SK-N-SH (cell line): ENCODE results near the gene TRA2A. TPM values are rescaled to one million over a fixed set of nuclear protein-coding genes. Genes with fewer than 3 reads are reported as not detected.

ENCODE experiments used
- CTCF ChIA-PET: fragments of 300-600, 350-600 bp; formaldehyde crosslinking; extraction: SDS; loops from one replicate; lab custom pipeline; 2021; lab: Yijun Ruan, JAX
- POLR2A ChIA-PET: fragments of 350-600 bp; sonication (Branson Sonifier 250); formaldehyde crosslinking; extraction: SDS; loops from one replicate; lab custom pipeline; 2020; ENCODE audit warnings: antibody characterized with exemption, inconsistent platforms; lab: Yijun Ruan, JAX
- DNase-seq: peaks from one replicate; pipeline ENCODE4 v3.0.0; 2012
- H2AFZ ChIP-seq: fragments of 200-600 bp; sonication (generic); 2 replicates; pipeline ENCODE4 v1.8.1; 2016; ENCODE audit warnings: antibody characterized with exemption, mild to moderate bottlenecking, low read depth
- H3F3A ChIP-seq: fragments of 200-600 bp; sonication (generic); replicated peaks from 2 replicates; pipeline ENCODE3; 2016; ENCODE audit warnings: antibody characterized with exemption, mild to moderate bottlenecking; ENCODE audit not compliant: insufficient read depth
- H3K27ac ChIP-seq, 2 experiments: fragments of 200-500 bp in 1 of 2; fragments of 200-600 bp in 1 of 2; sonication (Bioruptor generic) in 1 of 2; sonication (generic), shearing (Covaris generic) in 1 of 2; 2 replicates each; pipeline versions ENCODE4 v1.5.1 to v1.6.1; 2014 to 2016; ENCODE audit warnings: low read depth in 2 of 2, inconsistent platforms in 1 of 2, low read length in 1 of 2, mild to moderate bottlenecking in 1 of 2, mixed read lengths in 1 of 2
- H3K27me3 ChIP-seq: fragments of 200-600 bp; sonication (generic), shearing (Covaris generic); 2 replicates; pipeline ENCODE4 v1.6.1; 2016; ENCODE audit warnings: mixed run types; ENCODE audit not compliant: insufficient read depth
- H3K36me3 ChIP-seq, 2 experiments: fragments of 200-500 bp in 1 of 2; fragments of 200-600 bp in 1 of 2; sonication (Bioruptor generic) in 1 of 2; sonication (generic) in 1 of 2; replicated peaks in 1 of 2; 2 replicates each; pipeline versions ENCODE3 to v1.5.1; 2014 to 2016; ENCODE audit warnings: low read length in 1 of 2, mild to moderate bottlenecking in 1 of 2; ENCODE audit not compliant: insufficient read depth in 2 of 2, control insufficient read depth in 1 of 2
- H3K4me1 ChIP-seq, 2 experiments: fragments of 200-500 bp in 1 of 2; fragments of 200-600 bp in 1 of 2; sonication (Bioruptor generic) in 1 of 2; sonication (generic), shearing (Covaris generic) in 1 of 2; 2 replicates each; pipeline versions ENCODE4 v1.5.1 to v1.6.1; 2014 to 2016; ENCODE audit warnings: low read depth in 1 of 2, low read length in 1 of 2, mixed run types in 1 of 2; ENCODE audit not compliant: insufficient read depth in 2 of 2, control insufficient read depth in 1 of 2
- H3K4me2 ChIP-seq: fragments of 200-600 bp; sonication (generic), shearing (Covaris generic); 2 replicates; pipeline ENCODE4 v1.6.1; 2017; ENCODE audit warnings: mixed run types
- H3K4me3 ChIP-seq, 2 experiments: fragments of 200-500 bp in 1 of 2; fragments of 200-600 bp in 1 of 2; sonication (Bioruptor generic) in 1 of 2; sonication (generic), shearing (Covaris generic) in 1 of 2; 2 replicates each; pipeline versions ENCODE4 v1.5.1 to v1.8.1; 2014 to 2016; ENCODE audit warnings: low read depth in 2 of 2, inconsistent platforms in 1 of 2, low read length in 1 of 2, mild to moderate bottlenecking in 1 of 2, mixed read lengths in 1 of 2, moderate library complexity in 1 of 2
- H3K79me2 ChIP-seq: fragments of 200-600 bp; sonication (generic); 2 replicates; pipeline ENCODE4 v1.8.1; 2017; ENCODE audit warnings: mild to moderate bottlenecking; ENCODE audit not compliant: insufficient read depth
- H3K9ac ChIP-seq: fragments of 200-600 bp; sonication (generic); 2 replicates; pipeline ENCODE4 v1.6.1; 2017; ENCODE audit warnings: mixed run types
- H3K9me2 ChIP-seq: fragments of 200-600 bp; sonication (generic); 2 replicates; pipeline ENCODE4 v1.6.1; 2017; ENCODE audit warnings: mixed run types
- H3K9me3 ChIP-seq: fragments of 200-600 bp; sonication (generic); 2 replicates; pipeline ENCODE4 v1.6.1; 2017; ENCODE audit warnings: mixed run types, mild to moderate bottlenecking, moderate library complexity
- H4K20me1 ChIP-seq: fragments of 200-600 bp; sonication (generic); 2 replicates; pipeline ENCODE4 v1.6.1; 2017; ENCODE audit warnings: mild to moderate bottlenecking, mixed run types; ENCODE audit not compliant: insufficient read depth
- CHD2 ChIP-seq: fragments of 150-350 bp; IDR thresholded peaks from 2 replicates; pipeline ENCODE4 v1.6.1; 2018; ENCODE audit warnings: low read length; ENCODE audit not compliant: partially characterized antibody
- EP300 ChIP-seq, 2 experiments: IDR thresholded peaks; 2 replicates each; pipeline versions ENCODE4 v1.4.0 to v1.6.1; 2012; ENCODE audit warnings: borderline replicate concordance in 1 of 2, low read depth in 1 of 2, low read length in 1 of 2
- EZH2phosphoT487 ChIP-seq: fragments of 200-600 bp; sonication (generic); IDR thresholded peaks from 2 replicates; pipeline ENCODE4 v1.6.1; 2017; ENCODE audit warnings: low read depth, mixed run types, mild to moderate bottlenecking, antibody characterized with exemption, moderate library complexity, borderline replicate concordance
- FOXJ3 ChIP-seq: sonication (generic); formaldehyde crosslinking; IDR thresholded peaks from 2 replicates; pipeline ENCODE4 v1.5.1; 2020; ENCODE audit warnings: mild to moderate bottlenecking, missing genetic modification reagents
- GABPA ChIP-seq: IDR thresholded peaks from 2 replicates; pipeline ENCODE4 v1.4.0; 2012; ENCODE audit warnings: low read depth, mild to moderate bottlenecking
- MEF2A ChIP-seq: IDR thresholded peaks from 2 replicates; pipeline ENCODE4 v1.4.0; 2012; ENCODE audit warnings: low read depth, borderline replicate concordance
- MXI1 ChIP-seq: IDR thresholded peaks from 2 replicates; pipeline ENCODE4 v1.6.1; 2012; ENCODE audit warnings: mild to moderate bottlenecking, low read depth, low read length, improper control_type of control experiment
- NFIC ChIP-seq: IDR thresholded peaks from 2 replicates; pipeline ENCODE4 v1.4.0; 2012; ENCODE audit warnings: borderline replicate concordance
- NRF1 ChIP-seq: IDR thresholded peaks from 2 replicates; pipeline ENCODE4 v1.6.1; 2012; ENCODE audit warnings: low read depth, mild to moderate bottlenecking, low read length
- POLR2AphosphoS5 ChIP-seq: IDR thresholded peaks from 2 replicates; pipeline ENCODE4 v1.6.1; 2012; ENCODE audit warnings: low read depth, low read length
- RCOR1 ChIP-seq: fragments of 150-350 bp; IDR thresholded peaks from 2 replicates; pipeline ENCODE4 v1.6.1; 2017; ENCODE audit warnings: antibody characterized with exemption, low read length
- RXRA ChIP-seq: IDR thresholded peaks from 2 replicates; pipeline ENCODE4 v1.4.0; 2012; ENCODE audit warnings: low read depth, mild to moderate bottlenecking, borderline replicate concordance
- SIN3A ChIP-seq: IDR thresholded peaks from 2 replicates; pipeline ENCODE4 v1.6.1; 2012; ENCODE audit warnings: low read depth, mild to moderate bottlenecking, low read length, moderate library complexity, borderline replicate concordance
- TCF12 ChIP-seq: IDR thresholded peaks from 2 replicates; pipeline ENCODE4 v1.4.0; 2012
- YY1 ChIP-seq: IDR thresholded peaks from 2 replicates; pipeline ENCODE4 v1.4.0; 2012; ENCODE audit warnings: low read depth, mild to moderate bottlenecking
- WGBS: methylation state at CpG from one replicate; pipeline ENCODE4 v1.1.6; 2017; ENCODE audit warnings: low lambda C conversion rate; 5-methylcytosine and 5-hydroxymethylcytosine counted together
- polyA plus RNA-seq, 3 experiments: library from polyadenylated mRNA; depleted of rRNA; stranded (reverse); fragments of >200 nt; gene quantifications; 2 replicates each; pipeline ENCODE4 v1.2.3, GENCODE V29; 2012
- TF ChIP-seq, protein P1 (sequence below): IDR thresholded peaks from 2 replicates; pipeline ENCODE4 v1.4.0; 2012; ENCODE audit warnings: low read depth, borderline replicate concordance
- TF ChIP-seq, protein P2 (sequence below): fragments of 150-350 bp; IDR thresholded peaks from 2 replicates; pipeline ENCODE4 v1.6.1; 2016; ENCODE audit warnings: mild to moderate bottlenecking, low read depth, low read length

The TRA2A gene
- polyA plus RNA-seq, 1 of the 3 experiments (the other 2 are of a cell fraction): 62.1 TPM

DNA sequence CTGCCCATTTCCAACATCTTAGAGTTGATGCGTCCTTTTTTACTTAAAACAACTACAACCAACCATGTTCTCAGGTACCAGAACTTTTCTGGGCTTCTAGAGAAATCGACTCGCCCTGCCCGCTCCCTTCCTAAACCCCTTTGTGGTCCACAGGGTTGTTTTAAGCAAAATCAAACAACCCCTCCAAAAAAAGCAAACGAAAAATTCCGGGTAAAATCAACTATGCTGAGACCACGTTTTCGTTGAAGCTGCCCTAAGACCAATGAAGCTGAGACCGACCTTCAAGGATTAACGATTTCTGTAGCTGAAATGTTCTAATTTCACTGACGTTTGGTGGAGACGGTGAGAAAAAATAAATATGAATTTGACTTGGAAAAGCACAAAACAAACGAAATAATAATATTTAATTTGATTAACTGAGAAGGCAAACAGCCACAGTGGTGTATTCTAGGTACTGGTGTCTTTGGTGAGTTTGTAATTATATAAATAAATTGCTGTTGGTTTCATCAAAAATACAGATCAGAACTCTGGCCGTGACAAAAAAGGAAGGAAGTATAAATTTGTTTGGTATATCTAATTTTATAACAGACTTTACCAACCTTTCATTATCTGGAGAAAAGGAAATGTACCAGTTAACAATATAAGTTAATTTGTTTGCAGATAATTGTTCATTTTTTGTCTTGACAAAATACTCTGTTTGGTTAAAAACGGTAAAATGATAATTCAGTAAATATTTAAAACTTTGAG lies 56.8 kb downstream of the TRA2A start:
- Histone ChIP-seq H3K9me3 (no peaks in the 10 kb centered on the region), H3K36me3 (no peaks in the 10 kb centered on the region), H3K27me3 (no peaks in the 10 kb centered on the region), H3K9ac (peak overlapping the region; percentile 91)
- 0 out of 4 replicates have a peak, but pooled peaks of 1 of the 2 experiments have one; percentile 3 for TF ChIP-seq EP300 (IDR thresholded peaks at IDR 0.05; ENCODE audit: borderline replicate concordance in 1 of 2, low read depth in 1 of 2, low read length in 1 of 2)
- 0 out of 2 replicates have a peak, but pooled peaks have one; percentile 4 for TF ChIP-seq GABPA
- peak; percentile 16; the same call in 1 of the 2 replicates for TF ChIP-seq FOXJ3 (CRISPR knock-in tag)
- no peak for TF ChIP-seq NRF1
- TF ChIP-seq MXI1: no peak
- TF ChIP-seq, all 33 proteins: peak for 3
- H3K4me3 ChIP-seq: peak overlapping the region; percentile 88 to 89
- peak overlapping the region; percentile 93 to 100 for H3K27ac ChIP-seq
- peak overlapping the region; percentile 94 for H3K4me2 ChIP-seq
- no peak for DNase-seq
- H2AFZ ChIP-seq: peak overlapping the region; percentile 90
- ChIA-PET CTCF (interaction anchor here (1.0 to 2.2 kb wide), 6 partner anchors 11 to 203 kb away, joined by 3 to 9 read pairs (median 4); no protein-coding TSS in a partner anchor), POLR2A (interaction anchor here (1.1 to 1.9 kb wide), 5 partner anchors 12 to 369 kb away, joined by 3 to 6 read pairs (median 4); partner anchors contain the start of genes CCDC126 and KLHL7)
- WGBS: 1% methylated on average over 15 of the region's 15 CpGs
- no peaks in the 10 kb centered on the region; the same call in 1 of the 2 replicates for H3K9me2 ChIP-seq
- peaks cover 52% of the 10 kb centered on the region for H3K79me2 ChIP-seq
- peaks cover 4 to 37% of the 10 kb centered on the region in 2 experiments; a peak in 3 of 4 replicates for H3K4me1 ChIP-seq
- H3F3A ChIP-seq: peaks cover 42% of the 10 kb centered on the region
- no peaks in the 10 kb centered on the region for H4K20me1 ChIP-seq

DNA sequence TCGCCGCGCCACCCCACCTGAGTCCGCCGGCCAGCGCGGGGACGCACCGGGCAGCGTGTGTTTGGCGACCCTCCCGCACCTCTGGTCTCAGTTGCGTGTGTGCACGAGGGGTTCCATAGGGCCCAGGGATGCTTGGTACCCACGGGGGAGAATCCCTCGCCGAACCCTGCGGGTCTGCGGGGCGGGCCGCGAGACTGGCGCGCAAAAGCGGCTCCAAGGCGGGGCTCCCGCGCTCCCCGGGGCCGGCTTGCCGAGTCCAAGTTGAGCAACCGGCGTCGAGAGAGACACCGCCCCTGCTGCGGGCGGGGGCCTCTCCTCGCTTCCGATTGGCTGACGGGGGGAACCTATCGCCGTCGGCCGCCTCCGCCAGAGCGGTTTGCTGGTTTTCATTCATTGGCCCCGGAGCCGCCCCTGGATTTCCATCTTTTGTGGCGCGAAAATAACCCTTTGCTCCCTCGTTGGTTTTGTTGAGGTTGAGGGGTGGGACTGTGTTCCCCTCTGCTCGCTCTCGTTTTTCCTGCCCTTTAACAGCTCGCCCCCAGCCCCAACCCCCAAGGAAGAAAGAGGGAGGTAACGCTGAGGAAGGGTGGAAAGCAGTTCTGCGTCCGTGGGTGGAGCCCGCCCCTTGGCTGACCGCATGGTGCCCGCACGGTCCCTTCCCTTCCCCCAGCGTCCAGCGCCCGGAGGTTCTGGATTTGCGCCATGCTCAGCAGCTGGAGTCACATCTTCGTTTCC lies 57.5 kb downstream of the TRA2A start:
- Histone ChIP-seq H3K36me3 (no peaks in the 10 kb centered on the region), H2AFZ (peak overlapping the region; percentile 90), H3K27ac (peak overlapping the region; percentile 93 to 100), H3K4me3 (peak overlapping the region; percentile 88 to 89), H3K9me3 (no peaks in the 10 kb centered on the region), H3K79me2 (peaks cover 59% of the 10 kb centered on the region), H4K20me1 (no peaks in the 10 kb centered on the region), H3K4me1 (peaks cover 4 to 37% of the 10 kb centered on the region in 2 experiments; a peak in 3 of 4 replicates), H3K9ac (peak overlapping the region; percentile 91), H3K27me3 (no peaks in the 10 kb centered on the region), H3F3A (peaks cover 44% of the 10 kb centered on the region), H3K4me2 (peak overlapping the region; percentile 94), H3K9me2 (no peaks in the 10 kb centered on the region; the same call in 1 of the 2 replicates)
- CTCF ChIA-PET: interaction anchor here (1.0 to 2.2 kb wide), 8 partner anchors 10 to 262 kb away, joined by 3 to 12 read pairs (median 4); no protein-coding TSS in a partner anchor
- under 1% methylated on average over 35 of the region's 66 CpGs for WGBS
- peak; percentile 94 for DNase-seq
- POLR2A ChIA-PET: interaction anchor here (1.1 to 1.9 kb wide), 5 partner anchors 11 to 368 kb away, joined by 3 to 6 read pairs (median 4); partner anchors contain the start of genes CCDC126 and KLHL7
- TF ChIP-seq RCOR1 (peak; percentile 41), TCF12 (peak; percentile 74), NFIC (peak; percentile 95), RXRA (peak; percentile 88), EZH2phosphoT487 (no peak), FOXJ3 (CRISPR knock-in tag) (peak; percentile 86), YY1 (no peak; the same call in 1 of the 2 replicates), POLR2AphosphoS5 (peak; percentile 95), CHD2 (peak; percentile 91), MEF2A (no peak; the same call in 1 of the 2 replicates), SIN3A (peak; percentile 88; the same call in 1 of the 2 replicates), GABPA (0 out of 2 replicates have a peak, but pooled peaks have one; percentile 9)
- TF ChIP-seq, protein P1, sequence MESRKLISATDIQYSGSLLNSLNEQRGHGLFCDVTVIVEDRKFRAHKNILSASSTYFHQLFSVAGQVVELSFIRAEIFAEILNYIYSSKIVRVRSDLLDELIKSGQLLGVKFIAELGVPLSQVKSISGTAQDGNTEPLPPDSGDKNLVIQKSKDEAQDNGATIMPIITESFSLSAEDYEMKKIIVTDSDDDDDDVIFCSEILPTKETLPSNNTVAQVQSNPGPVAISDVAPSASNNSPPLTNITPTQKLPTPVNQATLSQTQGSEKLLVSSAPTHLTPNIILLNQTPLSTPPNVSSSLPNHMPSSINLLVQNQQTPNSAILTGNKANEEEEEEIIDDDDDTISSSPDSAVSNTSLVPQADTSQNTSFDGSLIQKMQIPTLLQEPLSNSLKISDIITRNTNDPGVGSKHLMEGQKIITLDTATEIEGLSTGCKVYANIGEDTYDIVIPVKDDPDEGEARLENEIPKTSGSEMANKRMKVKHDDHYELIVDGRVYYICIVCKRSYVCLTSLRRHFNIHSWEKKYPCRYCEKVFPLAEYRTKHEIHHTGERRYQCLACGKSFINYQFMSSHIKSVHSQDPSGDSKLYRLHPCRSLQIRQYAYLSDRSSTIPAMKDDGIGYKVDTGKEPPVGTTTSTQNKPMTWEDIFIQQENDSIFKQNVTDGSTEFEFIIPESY: 0 out of 2 replicates have a peak, but pooled peaks have one; percentile 46
- TF ChIP-seq, protein P2, sequence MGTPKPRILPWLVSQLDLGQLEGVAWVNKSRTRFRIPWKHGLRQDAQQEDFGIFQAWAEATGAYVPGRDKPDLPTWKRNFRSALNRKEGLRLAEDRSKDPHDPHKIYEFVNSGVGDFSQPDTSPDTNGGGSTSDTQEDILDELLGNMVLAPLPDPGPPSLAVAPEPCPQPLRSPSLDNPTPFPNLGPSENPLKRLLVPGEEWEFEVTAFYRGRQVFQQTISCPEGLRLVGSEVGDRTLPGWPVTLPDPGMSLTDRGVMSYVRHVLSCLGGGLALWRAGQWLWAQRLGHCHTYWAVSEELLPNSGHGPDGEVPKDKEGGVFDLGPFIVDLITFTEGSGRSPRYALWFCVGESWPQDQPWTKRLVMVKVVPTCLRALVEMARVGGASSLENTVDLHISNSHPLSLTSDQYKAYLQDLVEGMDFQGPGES: peak; percentile 54
